Stimulated activated CD4-positive, alpha-beta T cell treated with anti-CD3 and anti-CD28 coated beads, Interleukin-12 subunit alpha, Interleukin-12 subunit beta, amount 100 ng/mL, for 4 hours (primary cell): ENCODE results near the gene NAIF1.
"Not testable (repeated sequence)": the region's sequence is repeated elsewhere in the genome, so short reads cannot be mapped to it uniquely, and the experiment has no call there.

Source experiments
- DNase-seq: peaks from one replicate; pipeline ENCODE4 v3.0.0-alpha.2; 2020

NAIF1 gene

GRCh38 chr9:128082151-128082550 lies 15.0 kb upstream of the NAIF1 start:
- DNase-seq = no peak

DNA sequence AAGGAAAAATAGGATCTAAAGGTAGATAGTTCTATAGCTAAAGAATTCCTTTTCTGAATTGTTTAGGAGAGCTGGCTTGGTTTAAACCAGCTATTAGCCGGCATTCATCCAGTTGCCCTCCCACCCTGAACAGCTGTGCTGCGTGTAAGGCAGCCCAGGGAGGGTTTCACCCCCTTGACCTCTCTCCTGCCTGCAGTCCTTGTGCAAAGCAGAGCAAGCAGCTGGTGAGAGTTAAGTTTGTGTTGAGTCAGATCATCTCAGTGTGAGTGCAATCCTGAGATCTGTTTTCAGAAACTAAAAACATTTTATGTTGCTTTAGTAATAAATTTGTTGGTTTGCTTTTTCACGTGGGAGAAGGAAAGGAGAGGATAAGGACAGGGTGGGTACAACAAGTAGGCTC lies 13.9 kb upstream of the NAIF1 start:
- DNase-seq = no peak

DNA sequence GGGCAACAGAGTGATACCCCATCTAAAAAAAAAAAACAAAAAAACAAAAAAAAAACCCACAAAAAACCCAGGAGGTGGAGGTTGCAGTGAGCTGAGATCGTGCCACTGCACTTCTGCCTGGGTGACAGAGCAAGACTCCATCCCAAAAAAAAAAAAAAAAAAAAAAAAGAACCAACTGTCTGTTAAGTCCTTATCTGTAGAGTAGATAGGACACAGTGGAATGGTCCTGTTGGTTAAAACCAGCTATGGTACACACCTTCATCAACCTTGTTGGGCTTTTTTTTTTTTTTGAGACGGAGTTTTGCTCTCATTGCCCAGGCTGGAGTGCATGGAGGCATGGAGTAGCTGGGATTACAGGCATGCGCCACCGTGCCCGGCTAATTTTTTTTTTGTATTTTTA lies 13.1 kb upstream of the NAIF1 start:
- no peak for DNase-seq

- DNase-seq = no peak
Measured at GRCh38 chr9:128078504-128079434, 11.6 kb upstream of the NAIF1 start.

GRCh38 chr9:128077847-128078503 lies 10.9 kb upstream of the NAIF1 start:
- DNase-seq = no peak

DNA sequence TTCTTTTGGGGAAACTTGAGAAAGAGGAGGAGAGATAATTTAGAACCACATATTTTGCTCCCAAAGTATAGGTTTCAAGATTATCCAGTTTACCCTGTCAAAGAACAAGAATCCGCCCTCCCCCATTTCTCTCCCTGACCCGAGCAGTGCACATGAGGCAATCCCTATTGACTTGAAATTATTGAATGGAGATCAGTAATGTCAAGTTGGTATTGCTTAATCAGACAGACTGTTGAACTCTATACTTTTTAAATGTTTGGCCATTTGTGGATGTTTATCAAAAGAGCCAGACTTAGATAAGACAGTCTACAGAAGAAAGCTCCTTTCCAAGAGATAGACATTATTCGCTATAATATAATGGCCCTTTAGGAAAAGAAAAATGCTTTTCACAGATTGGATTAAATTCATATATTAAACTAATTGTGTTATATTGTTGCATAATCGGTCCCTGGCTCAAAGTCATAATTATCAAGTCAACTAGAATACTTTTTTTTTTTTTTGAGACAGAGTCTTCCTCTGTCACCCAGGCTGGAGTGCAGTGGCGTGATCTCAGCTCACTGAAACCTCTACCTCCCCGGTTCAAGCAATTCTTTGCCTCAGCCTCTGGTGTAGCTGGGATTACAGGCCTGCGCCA lies 6.2 kb upstream of the NAIF1 start:
- no peak for DNase-seq

DNA sequence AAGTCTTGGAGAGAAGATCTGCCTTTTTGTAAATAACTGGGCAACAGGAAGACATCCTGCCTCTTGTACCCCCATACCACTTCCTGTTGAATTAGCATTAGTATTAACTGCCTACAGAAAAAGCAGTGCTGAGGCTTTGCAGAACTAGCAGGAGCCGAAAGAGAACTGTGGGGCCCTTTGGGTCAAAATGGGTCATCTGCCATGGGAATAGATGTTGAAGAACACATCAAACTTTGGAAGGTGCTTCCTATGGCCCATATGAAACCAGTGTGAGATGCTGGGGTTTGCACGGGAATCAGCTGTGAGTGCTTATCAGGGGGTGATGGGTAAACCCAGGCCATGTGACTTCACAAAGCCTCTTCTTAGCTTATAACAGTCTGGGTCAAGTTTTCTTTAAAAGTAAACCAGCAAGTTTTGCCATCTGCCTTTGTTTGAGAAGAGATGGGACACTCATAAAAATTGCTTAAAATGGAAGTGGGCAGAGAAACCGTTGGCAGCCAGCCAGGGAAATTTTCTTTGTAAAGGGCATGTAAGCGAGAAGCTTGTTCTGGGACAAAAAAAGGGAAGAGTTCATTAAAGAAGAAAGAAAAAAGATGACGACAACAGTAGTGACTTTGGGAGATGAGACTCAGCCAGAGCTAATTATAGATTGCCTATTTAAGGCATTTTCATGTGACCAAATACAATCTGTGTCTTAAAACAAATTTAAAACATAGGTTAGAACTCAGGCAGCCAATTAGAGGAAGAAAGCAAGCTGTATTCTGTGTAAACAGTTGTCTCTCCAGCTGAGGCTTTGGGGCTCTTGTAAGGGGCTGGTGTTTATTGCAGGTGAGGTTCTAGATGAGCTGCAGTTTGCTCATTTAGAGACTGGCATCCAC lies 5.3 kb upstream of the NAIF1 start:
- peak; percentile 52 for DNase-seq

DNA sequence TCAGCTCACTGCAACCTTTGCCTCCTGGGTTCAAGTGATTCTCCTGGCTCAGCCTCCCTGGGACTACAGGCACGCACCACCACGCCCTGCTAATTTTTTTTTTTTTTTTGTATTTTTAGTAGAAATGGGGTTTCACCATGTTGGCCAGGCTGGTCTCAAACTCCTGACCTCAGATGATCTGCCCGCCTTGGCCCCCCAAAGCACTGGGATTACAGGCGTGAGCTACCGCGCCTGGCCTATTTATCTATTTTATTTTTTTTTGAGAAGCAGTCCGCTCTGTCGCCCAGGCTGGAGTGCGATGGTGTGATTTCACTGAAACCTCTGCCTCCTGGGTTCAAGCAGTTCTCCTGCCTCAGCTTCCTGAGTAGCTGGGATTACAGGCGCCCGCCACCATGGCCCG lies 4.4 kb upstream of the NAIF1 start:
- not testable (repeated sequence) for DNase-seq

DNA sequence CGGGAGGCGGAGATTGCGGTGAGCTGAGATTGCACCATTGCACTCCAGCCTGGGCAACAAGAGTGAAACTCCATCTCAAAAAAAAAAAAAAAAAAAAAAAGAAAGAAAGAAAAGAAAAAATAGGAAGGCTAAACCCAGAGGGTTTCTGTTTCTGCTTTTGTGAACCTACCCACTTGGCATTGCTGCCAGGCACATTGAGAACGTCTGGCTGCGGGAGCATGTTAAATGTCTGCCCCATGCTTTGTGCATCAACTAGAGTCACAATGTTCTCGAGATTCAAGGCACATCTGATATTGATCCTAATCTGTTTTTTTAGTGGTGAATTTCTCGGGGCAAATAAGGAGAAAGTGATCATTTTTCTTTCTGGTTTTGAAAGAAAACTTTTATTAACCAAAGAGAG lies 3.8 kb upstream of the NAIF1 start:
- DNase-seq = no peak

GRCh38 chr9:128068386-128069205 lies 1.5 kb upstream of the NAIF1 start:
- peak; percentile 33 for DNase-seq

- peak; percentile 100 for DNase-seq
Measured at GRCh38 chr9:128067645-128068385, 695 bp upstream of the NAIF1 start, which contains the start of gene SLC25A25. Gene SLC25A25, plus strand, starts transcription at chr9:128068232. Its CDS starts 88 bp downstream, at chr9:128068320.

GRCh38 chr9:128065907-128066712 lies 1.0 kb downstream of the NAIF1 start:
- no peak for DNase-seq

DNA sequence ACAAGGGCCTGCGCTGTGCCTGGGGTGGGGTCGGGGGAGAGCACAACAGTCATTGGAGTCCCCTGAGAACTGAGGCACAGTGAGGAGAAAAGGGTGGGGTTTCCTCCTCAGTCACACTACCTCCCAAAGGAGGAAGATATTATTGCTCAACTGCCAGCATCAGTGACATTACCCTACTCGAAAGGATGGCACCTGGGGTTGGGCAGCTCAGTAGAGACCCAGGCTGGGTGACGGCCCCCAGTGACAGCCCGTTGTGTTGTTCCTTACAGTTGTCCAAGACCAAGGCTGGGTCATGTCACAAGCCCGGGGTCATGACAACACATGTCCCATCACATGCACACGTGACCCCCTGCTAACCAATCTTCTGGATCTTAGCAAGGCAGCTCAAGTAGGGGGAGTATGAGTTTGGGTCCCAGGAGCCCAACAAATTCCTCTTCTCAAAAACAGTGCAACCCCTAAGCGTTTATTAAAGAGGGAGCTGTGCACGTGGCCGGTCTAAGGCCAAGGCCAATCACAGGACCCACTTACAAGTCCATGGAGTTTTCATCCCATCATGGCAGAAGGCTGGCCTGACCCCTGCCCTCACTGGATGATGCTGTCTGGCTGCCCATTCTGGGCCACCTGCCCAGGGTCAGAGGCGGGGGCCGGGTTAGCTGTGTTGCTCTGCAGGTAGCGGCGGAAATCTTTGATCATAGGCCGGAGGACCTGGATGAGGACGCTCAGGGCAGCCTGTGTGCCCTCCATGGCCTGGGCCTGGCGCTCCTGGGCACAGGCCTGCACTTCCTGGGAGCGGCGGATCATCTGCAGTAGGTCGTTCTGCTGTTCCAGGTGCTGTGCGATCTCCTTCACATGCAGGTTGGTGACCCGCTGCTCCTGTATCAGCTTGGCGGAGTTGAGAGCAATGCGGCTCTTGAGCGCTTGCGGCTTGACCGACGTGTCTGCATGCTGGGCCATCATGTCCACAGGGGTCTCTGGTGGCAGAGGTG lies 4.0 kb downstream of the NAIF1 start:
- no peak for DNase-seq

DNA sequence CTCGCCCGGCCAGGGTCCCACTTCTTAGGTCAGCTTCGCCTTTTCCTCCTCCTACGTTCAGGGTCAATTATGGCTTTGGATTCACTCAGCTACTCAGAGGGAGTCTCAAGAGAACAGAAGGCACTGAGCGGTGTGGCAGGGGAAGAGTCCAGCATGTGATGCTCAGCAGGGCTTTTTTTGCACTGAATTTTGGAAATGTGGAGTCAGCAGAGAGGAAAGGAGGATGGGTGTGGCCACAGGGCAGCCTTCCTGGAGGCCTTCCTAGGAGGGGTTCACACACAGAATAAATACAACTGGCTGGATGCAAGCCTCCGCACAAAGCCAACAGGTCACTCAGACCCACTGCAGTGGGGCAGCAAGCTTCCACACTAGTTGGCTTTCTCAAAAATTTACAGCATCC lies 4.8 kb downstream of the NAIF1 start:
- no peak for DNase-seq

GRCh38 chr9:128061275-128061960 lies 5.7 kb downstream of the NAIF1 start:
- no peak for DNase-seq

DNA sequence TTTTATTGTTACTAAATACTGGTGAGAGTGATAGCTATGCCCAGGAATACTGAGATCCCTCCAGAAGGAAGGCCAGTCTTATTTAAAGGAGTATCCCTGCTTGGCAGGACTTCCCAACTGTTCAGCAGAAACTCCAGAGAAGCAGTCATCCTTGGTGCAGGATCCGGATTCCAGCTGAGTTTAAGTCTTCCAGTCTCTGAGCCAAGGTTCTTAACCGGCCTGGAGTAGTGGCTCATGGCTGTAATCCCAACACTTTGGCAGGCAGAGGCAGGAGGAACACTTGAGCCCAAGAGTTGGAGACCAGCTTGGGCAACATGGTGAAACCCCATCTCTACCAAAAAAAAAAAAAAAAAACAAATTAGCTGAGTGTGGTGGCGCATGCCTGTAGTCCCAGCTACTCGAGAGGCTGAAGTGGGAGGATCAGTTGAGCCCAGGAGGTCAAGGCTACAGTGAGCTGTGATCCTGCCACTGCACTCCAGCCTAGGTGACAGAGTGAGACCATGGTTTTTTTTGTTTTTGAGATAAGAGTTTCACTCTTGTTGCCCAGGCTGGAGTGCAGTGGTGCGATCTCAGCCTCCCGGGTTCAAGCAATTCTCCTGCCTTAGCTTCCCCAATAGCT lies 7.6 kb downstream of the NAIF1 start:
- no peak for DNase-seq

DNA sequence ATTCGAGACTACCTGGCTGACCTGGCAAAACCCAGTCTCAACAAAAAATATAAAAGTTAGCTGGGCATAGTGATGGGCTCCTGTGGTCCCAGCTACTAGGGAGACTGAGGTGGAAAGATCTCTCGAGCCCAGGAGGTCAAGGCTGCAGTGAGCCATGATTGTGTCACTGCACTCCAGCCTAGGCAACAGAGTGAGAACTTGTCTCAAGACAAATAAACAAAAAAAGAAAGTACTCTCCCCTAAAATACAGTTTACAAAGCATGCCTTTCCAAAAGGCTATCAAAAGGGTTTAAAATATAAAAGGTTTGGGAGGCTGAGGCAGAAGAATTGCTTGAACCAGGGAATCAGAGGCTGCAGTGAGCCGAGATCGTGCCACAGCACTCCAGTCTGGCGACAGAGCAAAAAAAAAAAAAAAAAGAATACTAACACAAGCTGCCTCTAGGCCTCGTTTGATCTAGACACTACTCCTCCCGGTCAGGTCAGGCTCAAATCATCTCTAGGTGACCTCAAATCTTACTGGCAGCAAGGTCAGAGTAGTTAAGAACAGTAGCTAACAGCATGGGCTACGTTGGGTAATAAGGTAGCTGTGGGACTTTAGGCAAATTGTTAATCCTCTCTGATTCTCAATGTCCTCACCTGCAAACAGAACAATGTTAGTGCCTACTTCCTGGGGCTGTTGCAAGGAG lies 9.3 kb downstream of the NAIF1 start:
- no peak for DNase-seq
